Caco-2 (cell line): Measurements from ENCODE around the gene TSHR. TPM values are rescaled to one million over a fixed set of nuclear protein-coding genes. Genes with fewer than 3 reads are reported as not detected.

ENCODE experiments used
- BruUV-seq: library from RNA; stranded (reverse); fragments of 400-500 nt; replicated peaks from 2 replicates; lab custom pipeline; 2021; lab: Mats Ljungman, UMichigan
- CTCF ChIA-PET: fragments of 300-600 bp; sonication (Branson Sonifier 250); formaldehyde crosslinking; loops from one replicate; lab custom pipeline; 2022; ENCODE audit warnings: antibody characterized with exemption; lab: Charles Lee
- POLR2A ChIA-PET: fragments of 300-600 bp; sonication (Branson Sonifier 250); formaldehyde crosslinking; loops from one replicate; lab custom pipeline; 2022; ENCODE audit warnings: antibody characterized with exemption; lab: Charles Lee
- DNase-seq, 2 experiments: peaks; one replicate each; pipeline versions ENCODE4 v3.0.0 to v3.0.0-alpha.2; 2020 to 2022
- H3K27me3 ChIP-seq: replicated peaks from 2 replicates; pipeline ENCODE4 v1.6.0; 2011; ENCODE audit warnings: low read length; ENCODE audit not compliant: control insufficient read depth, insufficient read depth
- H3K36me3 ChIP-seq: 2 replicates; pipeline ENCODE4 v1.5.1; 2011; ENCODE audit warnings: low read length; ENCODE audit not compliant: control insufficient read depth, insufficient read depth
- H3K4me1 ChIP-seq: fragments of 250-450 bp; sonication (Bioruptor Pico); 2 replicates; pipeline ENCODE4 v1.5.1; 2020; ENCODE audit warnings: mild to moderate bottlenecking
- H3K4me3 ChIP-seq: 2 replicates; pipeline ENCODE4 v1.5.1; 2011; ENCODE audit warnings: low read depth, mild to moderate bottlenecking, control low read depth, low read length
- H3K9me3 ChIP-seq: fragments of 250-450 bp; sonication (Bioruptor Pico); 2 replicates; pipeline ENCODE4 v1.5.1; 2020; ENCODE audit warnings: mild to moderate bottlenecking, moderate library complexity
- H3K27ac Mint-ChIP-seq: one replicate; pipeline ENCODE4 v1.8.0; 2022; ENCODE audit warnings: mixed read lengths; ENCODE audit not compliant: unreplicated experiment
- H3K27me3 Mint-ChIP-seq: one replicate; pipeline ENCODE4 v1.8.0; 2022; ENCODE audit warnings: mixed read lengths; ENCODE audit not compliant: insufficient read depth, unreplicated experiment
- H3K36me3 Mint-ChIP-seq: one replicate; pipeline ENCODE4 v1.8.0; 2022; ENCODE audit warnings: mild to moderate bottlenecking, mixed read lengths; ENCODE audit not compliant: insufficient read depth, unreplicated experiment
- H3K4me1 Mint-ChIP-seq: one replicate; pipeline ENCODE4 v1.8.0; 2022; ENCODE audit warnings: low read depth, mixed read lengths; ENCODE audit not compliant: unreplicated experiment
- H3K4me3 Mint-ChIP-seq: one replicate; pipeline ENCODE4 v1.8.0; 2022; ENCODE audit warnings: mild to moderate bottlenecking, moderate library complexity, mixed read lengths; ENCODE audit not compliant: unreplicated experiment
- H3K9me3 Mint-ChIP-seq: one replicate; pipeline ENCODE4 v1.8.0; 2022; ENCODE audit warnings: mixed read lengths; ENCODE audit not compliant: unreplicated experiment
- intact Hi-C: fragments of 100-400 bp; cut with micrococcal nuclease; formaldehyde crosslinking; loops from one replicate; pipeline ENCODE4 v1.10.0; 2022; ENCODE audit not compliant: unreplicated experiment
- total RNA-seq: library from RNA; stranded (reverse); gene quantifications from 2 replicates; pipeline ENCODE4 v1.2.3, GENCODE V29; 2022
- TF ChIP-seq, protein P1 (sequence below), 2 experiments: fragments of 200-600 bp in 1 of 2; IDR thresholded peaks; 1 replicate in 1 of 2; 2 replicates in 1 of 2; pipeline versions ENCODE4 v1.5.1 to v1.8.0; 2011 to 2022; ENCODE audit warnings: antibody characterized with exemption in 1 of 2, control low read depth in 1 of 2, inconsistent platforms in 1 of 2, low read depth in 1 of 2, low read length in 1 of 2, mild to moderate bottlenecking in 1 of 2, moderate library complexity in 1 of 2; ENCODE audit not compliant: insufficient read depth in 1 of 2, severe bottlenecking in 1 of 2, unreplicated experiment in 1 of 2

TSHR gene
- total RNA-seq, 1 experiment from 2014 or later: not detected

- DNase-seq: no peak
- H3K4me3 Mint-ChIP-seq: no peak overlapping the region
- no peaks in the 10 kb centered on the region for H3K9me3 ChIP-seq
- peaks cover 45% of the 10 kb centered on the region for H3K27me3 Mint-ChIP-seq
- intact Hi-C loops: no loop called here
- CTCF ChIA-PET: no interaction called here
- no peaks in the 10 kb centered on the region for H3K36me3 Mint-ChIP-seq
- no peaks in the 10 kb centered on the region for H3K27me3 ChIP-seq
- no peak overlapping the region for H3K27ac Mint-ChIP-seq
- no peaks in the 10 kb centered on the region for H3K4me1 ChIP-seq
- POLR2A ChIA-PET: no interaction called here
- BruUV-seq: no TSS peak
- H3K4me3 ChIP-seq: no peak overlapping the region
- H3K9me3 Mint-ChIP-seq: no peaks in the 10 kb centered on the region
- H3K4me1 Mint-ChIP-seq: no peaks in the 10 kb centered on the region
- TF ChIP-seq, protein P1, sequence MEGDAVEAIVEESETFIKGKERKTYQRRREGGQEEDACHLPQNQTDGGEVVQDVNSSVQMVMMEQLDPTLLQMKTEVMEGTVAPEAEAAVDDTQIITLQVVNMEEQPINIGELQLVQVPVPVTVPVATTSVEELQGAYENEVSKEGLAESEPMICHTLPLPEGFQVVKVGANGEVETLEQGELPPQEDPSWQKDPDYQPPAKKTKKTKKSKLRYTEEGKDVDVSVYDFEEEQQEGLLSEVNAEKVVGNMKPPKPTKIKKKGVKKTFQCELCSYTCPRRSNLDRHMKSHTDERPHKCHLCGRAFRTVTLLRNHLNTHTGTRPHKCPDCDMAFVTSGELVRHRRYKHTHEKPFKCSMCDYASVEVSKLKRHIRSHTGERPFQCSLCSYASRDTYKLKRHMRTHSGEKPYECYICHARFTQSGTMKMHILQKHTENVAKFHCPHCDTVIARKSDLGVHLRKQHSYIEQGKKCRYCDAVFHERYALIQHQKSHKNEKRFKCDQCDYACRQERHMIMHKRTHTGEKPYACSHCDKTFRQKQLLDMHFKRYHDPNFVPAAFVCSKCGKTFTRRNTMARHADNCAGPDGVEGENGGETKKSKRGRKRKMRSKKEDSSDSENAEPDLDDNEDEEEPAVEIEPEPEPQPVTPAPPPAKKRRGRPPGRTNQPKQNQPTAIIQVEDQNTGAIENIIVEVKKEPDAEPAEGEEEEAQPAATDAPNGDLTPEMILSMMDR (IDR thresholded peaks at IDR 0.05; ENCODE audit: insufficient read depth in 1 of 2, low read depth in 1 of 2, low read length in 1 of 2, severe bottlenecking in 1 of 2, unreplicated experiment in 1 of 2): no peak
- H3K36me3 ChIP-seq: no peaks in the 10 kb centered on the region
Measured at GRCh38 chr14:81001447-81001846, 46.0 kb downstream of the TSHR start.

DNA sequence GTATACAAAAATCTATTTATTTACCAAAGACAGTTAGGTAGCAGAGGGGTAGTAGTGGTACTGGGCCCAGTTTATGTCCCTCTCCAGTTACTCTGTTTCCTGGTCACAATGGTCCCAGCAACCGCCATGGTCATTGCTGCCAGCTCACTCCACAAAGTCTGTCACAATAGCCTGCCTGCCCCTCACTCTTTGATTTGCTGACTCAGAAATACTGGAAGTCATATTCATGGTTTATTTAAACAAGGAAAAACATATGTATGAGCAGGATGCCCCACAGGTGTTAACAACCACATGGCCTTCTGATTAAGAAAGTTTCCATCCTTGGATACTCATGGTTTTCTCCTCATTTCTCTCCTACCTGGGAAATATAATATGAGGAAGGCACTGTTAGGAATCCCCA, 49.2 kb downstream of the TSHR start:
- H3K36me3 ChIP-seq: no peaks in the 10 kb centered on the region
- BruUV-seq: no TSS peak

DNA sequence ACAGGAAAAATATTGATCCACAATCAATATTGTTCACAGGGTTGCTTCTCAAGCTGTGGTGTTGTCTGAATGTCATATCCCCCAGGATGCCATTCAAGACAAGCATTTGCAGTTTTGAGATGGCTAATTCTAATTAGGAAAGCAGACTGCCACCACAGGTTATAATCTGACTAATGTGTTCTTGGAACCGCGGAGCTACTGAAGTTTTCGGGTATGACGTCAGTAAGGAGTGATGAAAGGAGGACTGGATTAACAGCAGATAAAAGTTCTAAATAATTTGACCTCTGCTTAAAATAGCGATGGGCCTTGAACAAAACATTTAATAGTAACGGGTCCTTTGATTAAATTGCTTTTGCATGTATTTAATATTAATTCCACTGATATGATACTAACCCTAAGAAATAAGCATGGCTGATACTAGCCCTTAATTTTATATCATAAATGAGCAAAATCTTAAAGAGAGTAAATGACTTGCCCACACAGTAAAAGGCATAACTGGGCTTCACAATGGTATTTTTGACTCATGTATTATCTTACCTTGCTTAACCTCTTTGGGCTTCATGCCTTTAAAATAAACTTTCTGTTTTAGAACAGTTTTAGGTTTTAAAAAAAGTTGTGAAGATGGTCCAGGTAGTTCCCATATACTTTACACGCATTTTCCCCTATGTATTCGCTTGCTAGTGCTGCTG, 50.3 kb downstream of the TSHR start:
- no TSS peak for BruUV-seq
- no peak overlapping the region for H3K4me3 Mint-ChIP-seq

More for the DNA sequence above, 49.2 kb downstream of the TSHR start:
- no peaks in the 10 kb centered on the region for H3K27me3 ChIP-seq
- CTCF ChIA-PET: no interaction called here
- TF ChIP-seq, protein P1 (IDR thresholded peaks at IDR 0.05; ENCODE audit: insufficient read depth in 1 of 2, low read depth in 1 of 2, low read length in 1 of 2, severe bottlenecking in 1 of 2, unreplicated experiment in 1 of 2): no peak
- H3K9me3 Mint-ChIP-seq: no peaks in the 10 kb centered on the region
- H3K4me3 Mint-ChIP-seq: no peak overlapping the region
- intact Hi-C loops: no loop called here
- peaks cover 32% of the 10 kb centered on the region for H3K27me3 Mint-ChIP-seq
- no peaks in the 10 kb centered on the region for H3K36me3 Mint-ChIP-seq
- DNase-seq: no peak
- H3K9me3 ChIP-seq: no peaks in the 10 kb centered on the region
- H3K4me1 ChIP-seq: no peaks in the 10 kb centered on the region
- no peaks in the 10 kb centered on the region for H3K4me1 Mint-ChIP-seq
- POLR2A ChIA-PET: no interaction called here
- no peak overlapping the region for H3K27ac Mint-ChIP-seq
- no peak overlapping the region for H3K4me3 ChIP-seq

More for the DNA sequence above, 50.3 kb downstream of the TSHR start:
- Histone ChIP-seq H3K9me3 (no peaks in the 10 kb centered on the region), H3K4me3 (no peak overlapping the region), H3K4me1 (no peaks in the 10 kb centered on the region), H3K36me3 (no peaks in the 10 kb centered on the region), H3K27me3 (no peaks in the 10 kb centered on the region)
- POLR2A ChIA-PET: no interaction called here
- DNase-seq: no peak
- TF ChIP-seq, protein P1 (IDR thresholded peaks at IDR 0.05; ENCODE audit: insufficient read depth in 1 of 2, low read depth in 1 of 2, low read length in 1 of 2, severe bottlenecking in 1 of 2, unreplicated experiment in 1 of 2): no peak
- Mint-ChIP-seq H3K4me1 (no peaks in the 10 kb centered on the region), H3K27me3 (peaks cover 28% of the 10 kb centered on the region), H3K36me3 (no peaks in the 10 kb centered on the region), H3K27ac (no peak overlapping the region), H3K9me3 (no peaks in the 10 kb centered on the region)
- CTCF ChIA-PET: no interaction called here
- intact Hi-C loops: no loop called here
